ENCODE data around the gene RCHY1. TPM values are rescaled to one million over a fixed set of nuclear protein-coding genes. Genes with fewer than 3 reads are reported as not detected.
"Not testable (repeated sequence)": the region's sequence is repeated elsewhere in the genome, so short reads cannot be mapped to it uniquely, and the experiment has no call there.

The RCHY1 gene
- total and polyA plus RNA-seq, 4 donors: 14.7 to 24.8 (median 18.0) TPM

DNA sequence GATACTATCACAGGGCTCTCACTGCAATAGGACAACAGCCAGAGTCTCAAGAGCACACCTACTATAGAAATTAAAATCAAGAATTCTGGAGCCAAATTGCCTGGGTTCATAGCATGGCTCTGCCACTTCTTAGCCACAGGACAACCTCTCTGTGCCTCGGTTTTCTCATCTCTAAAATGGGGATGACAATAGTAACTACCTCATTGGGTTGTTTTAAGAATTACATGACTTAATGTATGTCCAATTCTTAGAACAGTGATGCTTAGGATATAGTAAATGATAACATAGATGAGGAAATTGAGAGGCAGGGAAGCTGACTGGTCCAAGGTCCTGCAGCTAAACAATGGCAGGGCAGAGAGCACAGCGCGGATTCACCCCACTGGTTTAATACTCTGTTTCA, 30.7 kb upstream of the RCHY1 start (continued):
- TF ChIP-seq NR2F2 (IDR thresholded peaks at IDR 0.05): no peak
- TF ChIP-seq, protein P1, sequence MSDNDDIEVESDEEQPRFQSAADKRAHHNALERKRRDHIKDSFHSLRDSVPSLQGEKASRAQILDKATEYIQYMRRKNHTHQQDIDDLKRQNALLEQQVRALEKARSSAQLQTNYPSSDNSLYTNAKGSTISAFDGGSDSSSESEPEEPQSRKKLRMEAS (IDR thresholded peaks at IDR 0.05): no peak
- TF ChIP-seq YY1 (IDR thresholded peaks at IDR 0.05): no peak
- TF ChIP-seq SP1 (IDR thresholded peaks at IDR 0.05): no peak
- TF ChIP-seq, protein P2, sequence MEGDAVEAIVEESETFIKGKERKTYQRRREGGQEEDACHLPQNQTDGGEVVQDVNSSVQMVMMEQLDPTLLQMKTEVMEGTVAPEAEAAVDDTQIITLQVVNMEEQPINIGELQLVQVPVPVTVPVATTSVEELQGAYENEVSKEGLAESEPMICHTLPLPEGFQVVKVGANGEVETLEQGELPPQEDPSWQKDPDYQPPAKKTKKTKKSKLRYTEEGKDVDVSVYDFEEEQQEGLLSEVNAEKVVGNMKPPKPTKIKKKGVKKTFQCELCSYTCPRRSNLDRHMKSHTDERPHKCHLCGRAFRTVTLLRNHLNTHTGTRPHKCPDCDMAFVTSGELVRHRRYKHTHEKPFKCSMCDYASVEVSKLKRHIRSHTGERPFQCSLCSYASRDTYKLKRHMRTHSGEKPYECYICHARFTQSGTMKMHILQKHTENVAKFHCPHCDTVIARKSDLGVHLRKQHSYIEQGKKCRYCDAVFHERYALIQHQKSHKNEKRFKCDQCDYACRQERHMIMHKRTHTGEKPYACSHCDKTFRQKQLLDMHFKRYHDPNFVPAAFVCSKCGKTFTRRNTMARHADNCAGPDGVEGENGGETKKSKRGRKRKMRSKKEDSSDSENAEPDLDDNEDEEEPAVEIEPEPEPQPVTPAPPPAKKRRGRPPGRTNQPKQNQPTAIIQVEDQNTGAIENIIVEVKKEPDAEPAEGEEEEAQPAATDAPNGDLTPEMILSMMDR (IDR thresholded peaks at IDR 0.05; ENCODE audit: low read depth, low read length, missing input control): no peak

GRCh38 chr4:75544220-75544619, 30.0 kb upstream of the RCHY1 start:
- H3K36me3 ChIP-seq (ENCODE audit: control insufficient read depth in 4 of 4, insufficient read depth in 3 of 4, low read depth in 1 of 4, low read length in 3 of 4); H3K27ac ChIP-seq (ENCODE audit: low read depth in 1 of 2, low read length in 2 of 2); H3K4me1 ChIP-seq (ENCODE audit: control insufficient read depth in 4 of 4, insufficient read depth in 4 of 4, low read length in 3 of 4); DNase-seq (ENCODE audit: low spot score); H3K27me3 ChIP-seq (ENCODE audit: control insufficient read depth in 4 of 4, insufficient read depth in 4 of 4, low read length in 3 of 4); H3K9ac ChIP-seq (ENCODE audit: low read depth in 1 of 2, low read length in 2 of 2); H3K4me3 ChIP-seq (ENCODE audit: low read depth in 1 of 3, low read length in 3 of 3); H3K9me3 ChIP-seq (ENCODE audit: control insufficient read depth in 4 of 4, low read length in 3 of 4): not testable (repeated sequence)
- 80% methylated on average over 8 of the region's 8 CpGs for WGBS

- no peak for DNase-seq (ENCODE audit: low spot score)
- H3K27ac ChIP-seq (ENCODE audit: low read depth in 1 of 2, low read length in 2 of 2): no peak overlapping the region
- H3K4me3 ChIP-seq (ENCODE audit: low read depth in 1 of 3, low read length in 3 of 3): no peak overlapping the region
- H3K4me1 ChIP-seq (ENCODE audit: control insufficient read depth in 4 of 4, insufficient read depth in 4 of 4, low read length in 3 of 4): no peaks in the 10 kb centered on the region
- H3K9me3 ChIP-seq (ENCODE audit: control insufficient read depth in 4 of 4, low read length in 3 of 4): no peaks in the 10 kb centered on the region
- TF ChIP-seq RXRA (IDR thresholded peaks at IDR 0.05) (no peak), ZBTB33 (IDR thresholded peaks at IDR 0.05) (no peak), ATF3 (IDR thresholded peaks at IDR 0.05) (no peak), FOXA1 (IDR thresholded peaks at IDR 0.05) (no peak), HNF4A (conservative IDR thresholded peaks at IDR 0.05) (no peak), GABPA (IDR thresholded peaks at IDR 0.05 in 1 of 2, conservative IDR thresholded peaks at IDR 0.05 in 1 of 2) (no peak), TAF1 (conservative IDR thresholded peaks at IDR 0.05) (no peak), SP1 (IDR thresholded peaks at IDR 0.05) (no peak), RAD21 (IDR thresholded peaks at IDR 0.05) (no peak), EGR1 (IDR thresholded peaks at IDR 0.05; ENCODE audit: low read depth in 2 of 2) (no peak), FOXA2 (IDR thresholded peaks at IDR 0.05) (no peak), YY1 (IDR thresholded peaks at IDR 0.05) (no peak), HNF4G (IDR thresholded peaks at IDR 0.05) (no peak)
- TF ChIP-seq, protein P2 (IDR thresholded peaks at IDR 0.05; ENCODE audit: low read depth, low read length, missing input control): no peak
- TF ChIP-seq, protein P3, sequence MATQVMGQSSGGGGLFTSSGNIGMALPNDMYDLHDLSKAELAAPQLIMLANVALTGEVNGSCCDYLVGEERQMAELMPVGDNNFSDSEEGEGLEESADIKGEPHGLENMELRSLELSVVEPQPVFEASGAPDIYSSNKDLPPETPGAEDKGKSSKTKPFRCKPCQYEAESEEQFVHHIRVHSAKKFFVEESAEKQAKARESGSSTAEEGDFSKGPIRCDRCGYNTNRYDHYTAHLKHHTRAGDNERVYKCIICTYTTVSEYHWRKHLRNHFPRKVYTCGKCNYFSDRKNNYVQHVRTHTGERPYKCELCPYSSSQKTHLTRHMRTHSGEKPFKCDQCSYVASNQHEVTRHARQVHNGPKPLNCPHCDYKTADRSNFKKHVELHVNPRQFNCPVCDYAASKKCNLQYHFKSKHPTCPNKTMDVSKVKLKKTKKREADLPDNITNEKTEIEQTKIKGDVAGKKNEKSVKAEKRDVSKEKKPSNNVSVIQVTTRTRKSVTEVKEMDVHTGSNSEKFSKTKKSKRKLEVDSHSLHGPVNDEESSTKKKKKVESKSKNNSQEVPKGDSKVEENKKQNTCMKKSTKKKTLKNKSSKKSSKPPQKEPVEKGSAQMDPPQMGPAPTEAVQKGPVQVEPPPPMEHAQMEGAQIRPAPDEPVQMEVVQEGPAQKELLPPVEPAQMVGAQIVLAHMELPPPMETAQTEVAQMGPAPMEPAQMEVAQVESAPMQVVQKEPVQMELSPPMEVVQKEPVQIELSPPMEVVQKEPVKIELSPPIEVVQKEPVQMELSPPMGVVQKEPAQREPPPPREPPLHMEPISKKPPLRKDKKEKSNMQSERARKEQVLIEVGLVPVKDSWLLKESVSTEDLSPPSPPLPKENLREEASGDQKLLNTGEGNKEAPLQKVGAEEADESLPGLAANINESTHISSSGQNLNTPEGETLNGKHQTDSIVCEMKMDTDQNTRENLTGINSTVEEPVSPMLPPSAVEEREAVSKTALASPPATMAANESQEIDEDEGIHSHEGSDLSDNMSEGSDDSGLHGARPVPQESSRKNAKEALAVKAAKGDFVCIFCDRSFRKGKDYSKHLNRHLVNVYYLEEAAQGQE (IDR thresholded peaks at IDR 0.05): no peak
- H3K36me3 ChIP-seq (ENCODE audit: control insufficient read depth in 4 of 4, insufficient read depth in 3 of 4, low read depth in 1 of 4, low read length in 3 of 4): peaks cover 3 to 6% (median 5%) of the 10 kb centered on the region in 4 donors
- no peak overlapping the region for H3K9ac ChIP-seq (ENCODE audit: low read depth in 1 of 2, low read length in 2 of 2)
- H3K27me3 ChIP-seq (ENCODE audit: control insufficient read depth in 4 of 4, insufficient read depth in 4 of 4, low read length in 3 of 4): no peaks in the 10 kb centered on the region
Observed at GRCh38 chr4:75542824-75543223, 28.6 kb upstream of the RCHY1 start.

DNA sequence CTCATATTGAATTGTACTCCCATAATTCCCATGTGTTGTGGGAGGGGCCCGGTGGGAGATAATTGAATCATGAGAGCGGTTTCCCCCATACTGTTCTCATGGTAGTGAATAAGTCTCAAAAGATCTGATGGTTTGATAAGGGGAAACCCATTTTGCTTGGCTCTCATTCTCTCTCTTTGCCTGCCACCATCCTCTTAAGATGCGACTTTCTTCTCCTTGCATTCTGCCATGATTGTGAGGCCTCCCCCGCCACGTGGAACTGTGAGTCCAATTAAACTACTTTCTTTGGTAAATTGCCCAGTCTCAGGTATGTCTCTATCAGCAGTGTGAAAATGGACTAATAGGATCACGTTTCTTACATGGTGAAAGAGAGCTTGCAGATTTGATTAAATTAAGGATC, 23.1 kb upstream of the RCHY1 start:
- H3K27ac ChIP-seq (ENCODE audit: low read depth in 1 of 2, low read length in 2 of 2); DNase-seq (ENCODE audit: low spot score); H3K4me3 ChIP-seq (ENCODE audit: low read depth in 1 of 3, low read length in 3 of 3); H3K27me3 ChIP-seq (ENCODE audit: control insufficient read depth in 4 of 4, insufficient read depth in 4 of 4, low read length in 3 of 4); H3K4me1 ChIP-seq (ENCODE audit: control insufficient read depth in 4 of 4, insufficient read depth in 4 of 4, low read length in 3 of 4); H3K9ac ChIP-seq (ENCODE audit: low read depth in 1 of 2, low read length in 2 of 2); H3K36me3 ChIP-seq (ENCODE audit: control insufficient read depth in 4 of 4, insufficient read depth in 3 of 4, low read depth in 1 of 4, low read length in 3 of 4); H3K9me3 ChIP-seq (ENCODE audit: control insufficient read depth in 4 of 4, low read length in 3 of 4): not testable (repeated sequence)
- WGBS: 95% methylated on average over 6 of the region's 6 CpGs
